Activated CD4-positive, alpha-beta memory T cell treated with anti-CD3 and anti-CD28 coated beads for 36 hours (primary cell): ENCODE results near the gene GATA2. TPM values are rescaled to one million over a fixed set of nuclear protein-coding genes. Genes with fewer than 3 reads are reported as not detected.

Experiments used
- CTCF ChIA-PET: fragments of 350-600 bp; sonication (Branson Sonifier 250); formaldehyde crosslinking; loops from one replicate; lab custom pipeline; 2021; ENCODE audit warnings: antibody characterized with exemption, inconsistent platforms; lab: Charles Lee
- POLR2A ChIA-PET: fragments of 350-600 bp; sonication (Branson Sonifier 250); formaldehyde crosslinking; loops from one replicate; lab custom pipeline; 2021; ENCODE audit warnings: antibody characterized with exemption; lab: Charles Lee
- DNase-seq: peaks from one replicate; pipeline ENCODE4 v3.0.0-alpha.2; 2020
- H3K27ac Mint-ChIP-seq: one replicate; pipeline ENCODE4 v1.8.0; 2021; ENCODE audit warnings: mixed read lengths
- H3K27me3 Mint-ChIP-seq: one replicate; pipeline ENCODE4 v1.8.0; 2021; ENCODE audit warnings: mixed read lengths
- H3K36me3 Mint-ChIP-seq: one replicate; pipeline ENCODE4 v1.8.0; 2021; ENCODE audit warnings: mixed read lengths
- H3K4me1 Mint-ChIP-seq: one replicate; pipeline ENCODE4 v1.8.0; 2021; ENCODE audit warnings: low read depth, mixed read lengths
- H3K4me3 Mint-ChIP-seq: one replicate; pipeline ENCODE4 v1.8.0; 2021; ENCODE audit warnings: mild to moderate bottlenecking, mixed read lengths
- H3K9me3 Mint-ChIP-seq: one replicate; pipeline ENCODE4 v1.8.0; 2021; ENCODE audit warnings: mixed read lengths
- intact Hi-C: fragments of 100-400 bp; cut with micrococcal nuclease; formaldehyde crosslinking; loops from one replicate; pipeline ENCODE4 v1.15.1; 2023
- total RNA-seq, 2 experiments: library from RNA; stranded (reverse); gene quantifications; one replicate each; pipeline ENCODE4 v1.2.3, GENCODE V29; 2021

The GATA2 gene
- total RNA-seq, 2 experiments from 2014 or later, result not detected

DNA sequence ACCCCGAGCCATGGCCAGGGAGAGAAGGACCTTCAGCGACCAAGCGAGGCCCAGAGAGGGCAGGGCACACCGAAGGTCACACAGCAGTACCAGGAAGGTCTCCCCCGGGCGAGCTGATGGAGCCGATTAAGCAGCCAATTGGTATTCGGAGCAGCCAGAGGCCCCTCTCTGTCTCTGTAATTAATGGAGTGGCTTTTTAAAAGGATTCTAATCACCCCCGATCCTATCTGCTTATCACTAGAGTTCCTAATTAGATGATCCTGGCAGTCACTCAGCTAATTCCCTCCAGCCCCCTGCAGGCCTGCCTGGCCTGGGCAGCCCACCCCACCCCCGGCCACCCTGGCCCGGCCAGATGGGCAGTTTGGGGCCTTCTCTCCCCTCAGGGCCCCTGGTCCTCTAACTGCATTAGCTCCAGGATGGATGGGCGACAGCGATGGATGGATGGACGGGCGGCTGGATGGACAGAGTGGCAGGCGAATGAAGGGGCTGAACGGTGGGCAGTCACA, 24.7 kb downstream of the GATA2 start:
- no peak for DNase-seq
- intact Hi-C loops, result no loop called here
- Mint-ChIP-seq H3K9me3 (no peaks in the 10 kb centered on the region), H3K36me3 (no peaks in the 10 kb centered on the region), H3K27me3 (peaks cover 24% of the 10 kb centered on the region), H3K4me1 (peaks cover 9% of the 10 kb centered on the region), H3K27ac (no peak overlapping the region), H3K4me3 (no peak overlapping the region)
- CTCF ChIA-PET, result no interaction called here
- POLR2A ChIA-PET, result no interaction called here

DNA sequence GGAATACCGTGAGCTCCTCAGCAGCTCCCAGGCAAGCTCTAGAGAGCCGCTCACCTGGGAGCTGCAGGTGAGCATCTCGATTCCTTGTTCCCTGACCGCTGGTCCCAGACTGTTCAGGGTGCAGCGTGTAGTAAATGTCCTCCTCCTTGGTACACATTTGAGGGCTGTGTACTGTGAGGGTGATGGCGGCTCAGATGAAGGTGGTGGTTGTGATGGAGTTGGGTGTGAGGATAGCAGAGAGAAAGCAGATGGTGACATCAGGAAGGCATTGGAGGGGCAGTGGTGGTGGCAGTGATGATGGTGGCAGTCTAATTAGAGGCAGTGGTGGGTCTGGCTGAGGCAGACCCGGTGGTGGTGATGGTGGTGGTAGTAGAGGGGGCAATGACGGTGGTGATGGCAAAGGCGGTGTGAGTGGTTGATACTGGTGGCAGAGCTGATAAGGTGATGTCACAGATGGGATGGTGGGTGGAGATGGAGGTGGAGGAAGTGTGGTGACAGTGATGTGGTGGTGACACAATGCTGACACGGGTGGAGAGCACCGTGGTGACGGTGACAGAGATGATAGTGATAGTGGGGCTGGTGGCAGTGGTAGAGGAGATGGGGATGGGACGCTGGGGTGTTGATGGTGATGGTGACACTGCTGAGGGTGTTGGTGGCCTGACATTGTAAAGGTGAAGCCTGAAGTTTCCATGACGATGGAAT, 26.0 kb downstream of the GATA2 start, which contains the start of gene DNAJB8:
DNAJB8 (minus strand) TSS at position 51 of the 702 bp plus-strand sequence. CDS start 3,645 bp downstream, outside the sequence.
- ChIA-PET POLR2A (no interaction called here), CTCF (no interaction called here)
- H3K4me1 Mint-ChIP-seq, result peaks cover 9% of the 10 kb centered on the region
- intact Hi-C loops, result loop anchor here (2.0 kb wide), 1 partner anchor 22 kb away; no protein-coding TSS in a partner anchor
- no peak within 1 kb of the TSS for H3K4me3 Mint-ChIP-seq
- H3K27me3 Mint-ChIP-seq, result peaks cover 21% of the 10 kb centered on the region
- no peaks in the 10 kb centered on the region for H3K9me3 Mint-ChIP-seq
- no peak within 1 kb of the TSS for H3K27ac Mint-ChIP-seq
- DNase-seq, result peak; percentile 59
- no peaks in the 10 kb centered on the region for H3K36me3 Mint-ChIP-seq

DNA sequence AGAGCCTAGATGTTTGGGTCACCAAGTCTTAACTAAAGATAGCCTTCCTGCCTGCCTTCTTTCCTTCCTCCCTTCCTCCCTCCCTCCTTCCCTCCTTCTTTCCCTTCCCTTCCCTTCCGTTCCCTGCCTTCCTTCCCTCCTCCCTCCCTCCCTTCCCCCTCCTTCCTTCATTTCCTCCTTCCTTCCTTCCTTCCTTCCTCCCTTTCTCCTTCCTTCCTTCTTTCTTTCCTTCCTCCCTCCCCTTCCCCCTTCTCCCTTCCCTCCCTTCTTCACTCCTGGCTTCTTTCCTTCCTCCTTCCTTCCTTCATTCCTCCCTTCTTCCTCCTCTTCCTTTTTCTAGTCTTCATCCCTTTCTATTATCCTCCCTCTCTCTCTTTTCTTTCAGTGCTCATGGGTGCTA, 28.3 kb downstream of the GATA2 start:
- H3K4me1 Mint-ChIP-seq, result peaks cover 9% of the 10 kb centered on the region
- H3K4me3 Mint-ChIP-seq, result no peak overlapping the region
- no peak overlapping the region for H3K27ac Mint-ChIP-seq
- H3K36me3 Mint-ChIP-seq, result no peaks in the 10 kb centered on the region
- ChIA-PET POLR2A (no interaction called here), CTCF (interaction anchor here (1.5 kb wide), 1 partner anchor 153 kb away, joined by 3 read pairs; no protein-coding TSS in a partner anchor)
- intact Hi-C loops, result no loop called here
- H3K9me3 Mint-ChIP-seq, result no peaks in the 10 kb centered on the region
- H3K27me3 Mint-ChIP-seq, result peaks cover 14% of the 10 kb centered on the region
- no peak for DNase-seq

DNA sequence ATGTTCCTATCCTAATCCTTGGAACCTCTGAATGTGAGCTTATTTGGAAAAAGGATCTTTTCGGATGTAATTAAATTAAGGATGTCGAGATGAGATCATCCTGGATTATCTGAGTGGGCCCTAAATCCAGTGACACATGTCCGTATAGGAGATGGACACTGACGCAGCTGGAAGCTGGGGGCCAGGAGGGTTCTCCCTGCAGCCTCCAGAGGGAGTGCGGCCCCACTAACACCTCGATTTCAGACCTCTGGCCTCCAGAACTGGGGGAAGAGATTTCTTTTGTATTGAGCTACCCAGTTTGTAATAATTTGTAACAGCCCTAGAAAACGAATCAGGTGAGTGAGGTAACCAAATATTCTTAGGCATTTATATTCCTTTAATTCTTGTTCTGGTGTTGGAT, 28.8 kb downstream of the GATA2 start:
- CTCF ChIA-PET, result interaction anchor here (1.5 kb wide), 1 partner anchor 153 kb away, joined by 3 read pairs; no protein-coding TSS in a partner anchor
- intact Hi-C loops, result no loop called here

DNA sequence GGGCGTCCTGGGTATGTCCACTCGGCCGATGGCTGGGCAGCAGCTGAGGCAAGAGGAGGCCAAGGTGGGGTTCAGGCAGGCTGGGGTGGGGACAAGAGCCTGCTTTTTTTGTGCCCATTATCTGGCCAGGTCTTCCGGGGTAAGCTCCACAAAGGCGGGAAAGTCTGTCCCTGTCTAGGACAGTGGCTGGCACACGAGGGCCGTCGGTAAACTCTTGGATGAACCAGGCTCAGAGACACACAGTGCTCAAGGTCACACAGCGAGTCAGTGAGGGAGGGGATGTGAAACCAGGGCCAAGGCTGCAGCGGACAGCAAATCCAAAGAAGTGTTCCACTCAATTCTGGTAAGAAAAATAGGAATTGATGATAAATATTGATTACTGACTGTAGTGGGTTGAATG, 29.2 kb downstream of the GATA2 start:
- no peaks in the 10 kb centered on the region for H3K36me3 Mint-ChIP-seq
- intact Hi-C loops, result no loop called here
- ChIA-PET CTCF (interaction anchor here (0.8 to 1.5 kb wide), 2 partner anchors 34 to 154 kb away, joined by 3 read pairs; no protein-coding TSS in a partner anchor), POLR2A (no interaction called here)
- DNase-seq, result no peak
- peaks cover 14% of the 10 kb centered on the region for H3K27me3 Mint-ChIP-seq
- no peak overlapping the region for H3K4me3 Mint-ChIP-seq
- H3K27ac Mint-ChIP-seq, result no peak overlapping the region
- no peaks in the 10 kb centered on the region for H3K9me3 Mint-ChIP-seq
- H3K4me1 Mint-ChIP-seq, result peaks cover 9% of the 10 kb centered on the region

More for the DNA sequence above, 28.8 kb downstream of the GATA2 start:
- Mint-ChIP-seq H3K4me1 (peaks cover 9% of the 10 kb centered on the region), H3K27me3 (peaks cover 14% of the 10 kb centered on the region), H3K27ac (no peak overlapping the region), H3K4me3 (no peak overlapping the region), H3K9me3 (no peaks in the 10 kb centered on the region), H3K36me3 (no peaks in the 10 kb centered on the region)
- POLR2A ChIA-PET, result no interaction called here
- DNase-seq, result no peak

DNA sequence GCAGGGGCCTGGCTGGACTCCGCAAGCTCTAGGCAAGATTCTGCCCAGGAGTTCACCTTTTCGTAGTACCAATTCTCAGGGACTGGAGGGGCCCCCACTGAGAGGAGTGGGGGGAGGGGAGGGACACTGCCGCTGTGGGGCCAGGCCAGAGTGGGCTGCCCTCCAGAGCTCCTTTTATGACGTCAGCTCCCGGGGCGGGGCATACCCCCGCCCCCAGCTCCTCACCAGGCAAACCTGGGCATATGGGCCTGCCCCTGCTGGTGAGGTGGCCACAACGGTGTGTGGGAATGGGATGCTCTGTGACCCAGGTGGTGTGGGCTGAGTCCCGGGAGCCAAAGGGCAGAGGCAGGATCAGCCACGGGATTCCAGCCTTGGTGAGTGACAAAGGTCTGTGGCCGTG, 29.6 kb downstream of the GATA2 start:
- ChIA-PET CTCF (interaction anchor here (0.8 to 1.5 kb wide), 2 partner anchors 34 to 154 kb away, joined by 3 read pairs; no protein-coding TSS in a partner anchor), POLR2A (no interaction called here)
- Mint-ChIP-seq H3K36me3 (no peaks in the 10 kb centered on the region), H3K27ac (no peak overlapping the region), H3K4me1 (peaks cover 9% of the 10 kb centered on the region), H3K27me3 (peaks cover 14% of the 10 kb centered on the region), H3K4me3 (no peak overlapping the region), H3K9me3 (no peaks in the 10 kb centered on the region)
- no peak for DNase-seq
- intact Hi-C loops, result no loop called here

DNA sequence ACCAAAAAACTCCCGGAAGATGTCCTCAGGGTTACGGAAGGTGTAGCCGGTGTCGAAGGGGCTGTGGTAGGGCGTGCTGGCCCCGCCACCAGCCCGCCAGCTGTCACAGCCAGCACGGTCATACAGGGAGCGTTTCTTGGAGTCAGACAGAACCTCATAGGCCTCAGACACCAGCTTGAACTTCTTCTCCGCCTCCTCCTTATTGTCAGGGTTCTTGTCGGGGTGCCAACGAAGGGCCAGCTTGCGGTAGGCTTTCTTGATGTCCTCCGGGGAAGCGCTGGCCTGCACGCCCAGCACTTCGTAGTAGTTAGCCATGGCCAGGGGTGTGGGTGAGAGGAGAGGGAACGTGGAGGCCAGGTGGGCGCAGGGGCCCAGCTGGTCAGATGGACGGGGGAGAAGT, 30.1 kb downstream of the GATA2 start:
- intact Hi-C loops, result no loop called here
- no peak overlapping the region for H3K4me3 Mint-ChIP-seq
- peaks cover 9% of the 10 kb centered on the region for H3K4me1 Mint-ChIP-seq
- ChIA-PET POLR2A (no interaction called here), CTCF (interaction anchor here (0.8 kb wide), 1 partner anchor 35 kb away, joined by 3 read pairs; no protein-coding TSS in a partner anchor)
- H3K27ac Mint-ChIP-seq, result no peak overlapping the region
- DNase-seq, result no peak
- H3K9me3 Mint-ChIP-seq, result no peaks in the 10 kb centered on the region
- H3K36me3 Mint-ChIP-seq, result no peaks in the 10 kb centered on the region
- peaks cover 14% of the 10 kb centered on the region for H3K27me3 Mint-ChIP-seq

DNA sequence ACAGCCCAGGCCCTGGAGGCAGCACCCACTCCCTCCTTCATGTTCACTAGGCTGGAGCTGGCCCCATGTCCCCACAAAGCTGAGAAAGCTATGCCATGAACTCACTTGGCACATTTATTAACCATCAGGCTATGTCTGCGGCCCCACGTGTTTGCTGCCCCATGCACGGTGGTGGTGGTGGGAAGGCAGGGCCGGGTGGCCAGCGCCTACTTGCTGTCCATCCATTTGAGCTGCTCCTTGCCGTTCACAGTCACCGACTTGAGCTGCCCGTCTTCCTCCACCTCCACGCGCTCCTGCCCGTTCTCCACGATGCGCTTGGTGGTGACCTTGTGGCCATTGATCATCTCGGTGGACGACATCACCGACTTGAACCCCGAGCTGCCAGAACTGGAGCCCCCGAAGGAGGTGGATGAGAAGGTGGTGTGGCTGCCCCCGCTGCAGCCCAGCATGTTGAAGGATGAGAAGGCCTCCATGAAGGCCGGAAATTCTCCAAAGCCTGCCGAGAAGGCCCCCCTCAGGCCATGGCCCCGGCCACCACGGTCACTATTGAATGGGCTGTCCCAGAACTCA, 30.6 kb downstream of the GATA2 start:
- Mint-ChIP-seq H3K27ac (no peak overlapping the region), H3K36me3 (no peaks in the 10 kb centered on the region), H3K4me1 (peaks cover 7% of the 10 kb centered on the region), H3K9me3 (no peaks in the 10 kb centered on the region), H3K4me3 (no peak overlapping the region), H3K27me3 (peaks cover 14% of the 10 kb centered on the region)
- no peak for DNase-seq
- ChIA-PET CTCF (no interaction called here), POLR2A (no interaction called here)
- intact Hi-C loops, result no loop called here

DNA sequence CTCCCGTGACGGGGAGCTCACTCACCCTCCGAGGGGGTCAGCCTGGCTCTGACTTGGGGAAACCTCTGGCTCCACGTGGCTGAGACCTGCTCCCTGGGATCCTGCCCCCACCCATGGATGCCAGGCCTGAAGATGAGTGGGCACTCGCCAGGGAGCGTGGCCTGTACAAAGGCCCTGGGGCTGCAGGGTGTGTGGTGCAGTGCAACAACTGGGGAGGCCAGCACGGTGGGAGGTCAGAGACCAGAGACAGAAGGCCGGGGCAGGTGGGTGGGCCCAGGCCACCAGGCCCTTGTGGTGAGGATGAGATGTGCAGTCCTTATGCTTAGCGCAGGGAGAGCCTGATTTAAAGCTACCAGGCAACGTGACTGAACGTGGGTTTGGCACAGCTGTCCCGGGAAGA, 31.3 kb downstream of the GATA2 start:
- ChIA-PET POLR2A (no interaction called here), CTCF (interaction anchor here (0.6 kb wide), 1 partner anchor 328 kb away, joined by 3 read pairs; no protein-coding TSS in a partner anchor)
- peaks cover under 1% of the 10 kb centered on the region for H3K4me1 Mint-ChIP-seq
- intact Hi-C loops, result no loop called here
- no peak overlapping the region for H3K4me3 Mint-ChIP-seq
- no peaks in the 10 kb centered on the region for H3K9me3 Mint-ChIP-seq
- no peak for DNase-seq
- H3K36me3 Mint-ChIP-seq, result no peaks in the 10 kb centered on the region
- peaks cover 8% of the 10 kb centered on the region for H3K27me3 Mint-ChIP-seq
- H3K27ac Mint-ChIP-seq, result no peak overlapping the region

DNA sequence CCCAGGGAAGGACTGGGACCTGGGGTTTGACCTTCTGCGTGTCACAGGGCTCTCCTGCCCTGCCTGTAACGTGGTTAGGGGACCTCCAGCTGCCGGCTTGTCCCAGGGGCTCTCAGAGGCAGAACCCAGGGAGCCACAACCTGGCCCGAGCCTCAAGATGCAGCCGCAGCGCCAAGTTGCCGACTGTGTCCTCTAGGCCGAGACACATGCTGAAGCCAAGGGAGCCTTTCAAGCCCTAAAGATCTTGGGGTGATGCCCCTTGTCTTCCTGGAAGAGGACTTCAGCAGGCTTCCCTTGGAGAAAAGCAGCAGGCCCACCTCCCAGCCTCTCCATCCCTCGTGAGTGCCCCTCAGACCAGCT, 33.6 kb downstream of the GATA2 start:
- CTCF ChIA-PET, result no interaction called here
- intact Hi-C loops, result no loop called here
- no peaks in the 10 kb centered on the region for H3K36me3 Mint-ChIP-seq
- DNase-seq, result no peak
- H3K9me3 Mint-ChIP-seq, result no peaks in the 10 kb centered on the region
- no peaks in the 10 kb centered on the region for H3K4me1 Mint-ChIP-seq
- no peak overlapping the region for H3K27ac Mint-ChIP-seq
- POLR2A ChIA-PET, result no interaction called here
- H3K4me3 Mint-ChIP-seq, result no peak overlapping the region
- peaks cover 11% of the 10 kb centered on the region for H3K27me3 Mint-ChIP-seq

DNA sequence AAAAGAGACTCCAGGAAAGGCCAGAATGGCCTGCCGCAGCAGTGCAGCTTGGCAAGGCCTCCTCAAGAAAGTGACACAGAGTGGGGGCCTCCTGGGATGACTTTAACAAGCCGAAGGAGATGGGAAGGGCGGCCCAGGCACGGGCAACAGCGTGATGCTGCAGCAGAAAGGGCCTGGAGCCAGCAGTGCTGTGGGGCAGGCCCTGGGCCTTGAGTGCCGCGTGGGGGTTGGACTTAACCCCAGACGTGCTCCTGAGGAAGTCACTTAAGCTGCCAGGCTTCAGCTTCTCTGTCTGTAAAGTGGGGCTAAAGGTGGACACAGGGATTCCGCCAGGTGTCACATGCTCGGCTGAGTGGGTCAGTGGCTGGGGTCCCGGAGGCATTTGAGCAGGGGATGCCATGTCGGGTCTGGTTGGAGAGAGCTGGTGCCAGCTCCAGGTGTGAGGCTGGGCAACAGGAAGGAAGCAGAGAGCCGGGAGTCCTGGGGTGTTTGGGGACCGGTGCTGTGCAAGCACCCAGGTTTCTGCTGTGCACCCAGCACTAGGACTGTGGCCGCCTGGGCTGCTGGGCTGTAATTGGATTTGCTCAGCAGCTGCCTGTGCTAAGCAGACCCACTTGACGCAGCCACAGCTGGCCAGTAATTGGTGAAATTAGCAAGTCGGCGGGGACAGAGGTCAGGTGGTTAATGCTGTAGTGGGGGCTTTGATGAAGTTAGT, 34.1 kb downstream of the GATA2 start:
- intact Hi-C loops, result no loop called here
- Mint-ChIP-seq H3K27me3 (peaks cover 12% of the 10 kb centered on the region), H3K9me3 (no peaks in the 10 kb centered on the region), H3K27ac (no peak overlapping the region), H3K4me1 (no peaks in the 10 kb centered on the region), H3K4me3 (no peak overlapping the region), H3K36me3 (no peaks in the 10 kb centered on the region)
- POLR2A ChIA-PET, result no interaction called here
- CTCF ChIA-PET, result no interaction called here
- no peak for DNase-seq

DNA sequence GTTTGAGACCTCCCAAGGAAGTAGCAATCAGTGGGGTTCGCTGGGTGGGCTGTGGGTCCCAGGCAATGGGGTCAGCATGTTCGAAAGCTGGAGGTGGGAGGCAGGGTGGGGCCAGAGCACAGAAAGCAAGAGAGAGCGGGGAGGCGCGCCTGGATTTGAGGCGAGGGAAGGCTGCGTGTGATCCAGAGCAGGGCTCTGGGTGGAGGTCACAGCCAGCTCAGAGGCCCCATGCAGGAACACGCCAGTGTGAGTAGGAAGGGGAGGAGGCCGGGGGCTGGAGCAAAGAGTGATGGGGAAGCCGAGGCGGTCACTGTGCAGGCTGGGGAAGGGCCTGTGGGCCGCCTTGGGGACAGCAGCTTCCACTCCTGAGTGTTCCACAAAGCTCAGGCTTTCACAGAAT, 35.1 kb downstream of the GATA2 start:
- Mint-ChIP-seq H3K36me3 (no peaks in the 10 kb centered on the region), H3K4me3 (no peak overlapping the region), H3K9me3 (no peaks in the 10 kb centered on the region), H3K27ac (no peak overlapping the region), H3K4me1 (no peaks in the 10 kb centered on the region), H3K27me3 (peaks cover 16% of the 10 kb centered on the region)
- intact Hi-C loops, result no loop called here
- POLR2A ChIA-PET, result no interaction called here
- DNase-seq, result no peak
- CTCF ChIA-PET, result no interaction called here
